NB4 (cell line): Measurements from ENCODE around the gene KRT32.

Experiments used
- MYC ChIP-seq: IDR thresholded peaks from 2 replicates; pipeline ENCODE4 v1.6.1; 2011; ENCODE audit warnings: low read depth, low read length
- POLR2A ChIP-seq: IDR thresholded peaks from 2 replicates; pipeline ENCODE4 v1.6.1; 2011; ENCODE audit warnings: mild to moderate bottlenecking; ENCODE audit not compliant: insufficient read length; ENCODE audit errors: extremely low read depth
- TF ChIP-seq, protein P1 (sequence below): IDR thresholded peaks from one replicate; pipeline ENCODE4 v1.5.1; 2012; ENCODE audit warnings: low read depth, low read length
- TF ChIP-seq, protein P2 (sequence below): IDR thresholded peaks from 2 replicates; pipeline ENCODE4 v1.6.1; 2011; ENCODE audit warnings: low read depth, low read length

DNA sequence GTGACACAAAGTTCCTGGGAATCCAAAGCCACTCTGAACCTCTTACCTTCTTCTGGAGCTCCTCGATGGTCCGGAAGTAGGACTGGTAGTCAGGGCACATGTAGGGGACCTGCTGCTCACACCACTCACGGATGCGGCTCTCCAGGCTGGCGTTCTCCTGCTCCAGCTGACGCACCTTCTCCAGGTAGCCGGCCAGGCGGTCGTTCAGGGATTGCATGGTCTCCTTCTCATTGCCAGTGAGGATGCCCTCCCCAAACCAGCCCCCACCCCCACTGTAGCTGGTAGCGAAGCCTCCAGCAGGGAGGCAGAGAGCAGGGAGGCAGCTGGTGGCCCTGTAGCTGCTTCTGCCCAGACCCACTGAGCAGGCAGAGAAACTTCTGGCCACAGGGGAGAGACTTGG lies 13.4 kb upstream of the KRT32 start:
- no peak for TF ChIP-seq POLR2A
- TF ChIP-seq, protein P1, sequence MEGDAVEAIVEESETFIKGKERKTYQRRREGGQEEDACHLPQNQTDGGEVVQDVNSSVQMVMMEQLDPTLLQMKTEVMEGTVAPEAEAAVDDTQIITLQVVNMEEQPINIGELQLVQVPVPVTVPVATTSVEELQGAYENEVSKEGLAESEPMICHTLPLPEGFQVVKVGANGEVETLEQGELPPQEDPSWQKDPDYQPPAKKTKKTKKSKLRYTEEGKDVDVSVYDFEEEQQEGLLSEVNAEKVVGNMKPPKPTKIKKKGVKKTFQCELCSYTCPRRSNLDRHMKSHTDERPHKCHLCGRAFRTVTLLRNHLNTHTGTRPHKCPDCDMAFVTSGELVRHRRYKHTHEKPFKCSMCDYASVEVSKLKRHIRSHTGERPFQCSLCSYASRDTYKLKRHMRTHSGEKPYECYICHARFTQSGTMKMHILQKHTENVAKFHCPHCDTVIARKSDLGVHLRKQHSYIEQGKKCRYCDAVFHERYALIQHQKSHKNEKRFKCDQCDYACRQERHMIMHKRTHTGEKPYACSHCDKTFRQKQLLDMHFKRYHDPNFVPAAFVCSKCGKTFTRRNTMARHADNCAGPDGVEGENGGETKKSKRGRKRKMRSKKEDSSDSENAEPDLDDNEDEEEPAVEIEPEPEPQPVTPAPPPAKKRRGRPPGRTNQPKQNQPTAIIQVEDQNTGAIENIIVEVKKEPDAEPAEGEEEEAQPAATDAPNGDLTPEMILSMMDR, result no peak
- TF ChIP-seq, protein P2, sequence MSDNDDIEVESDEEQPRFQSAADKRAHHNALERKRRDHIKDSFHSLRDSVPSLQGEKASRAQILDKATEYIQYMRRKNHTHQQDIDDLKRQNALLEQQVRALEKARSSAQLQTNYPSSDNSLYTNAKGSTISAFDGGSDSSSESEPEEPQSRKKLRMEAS, result no peak
- TF ChIP-seq MYC, result no peak
